CD14-positive monocyte (primary cell): ENCODE data around the gene RNF13. TPM values are rescaled to one million over a fixed set of nuclear protein-coding genes. Genes with fewer than 3 reads are reported as not detected.
A peak's percentile ranks its signal among the peaks of the same experiment; 100 is the strongest.

Source experiments
- DNase-seq, 3 donors: peaks; one replicate each; pipeline ENCODE4 v3.0.0-alpha.2; 2011 to 2022
- H2AFZ ChIP-seq: 2 replicates; pipeline ENCODE4 v1.6.0; 2012; ENCODE audit warnings: mild to moderate bottlenecking, low read depth, low read length, inconsistent platforms; ENCODE audit not compliant: insufficient read depth, poor library complexity, severe bottlenecking
- H3K27ac ChIP-seq, 2 donors: 1 replicate in 1 of 2; 2 replicates in 1 of 2; pipeline ENCODE4 v1.5.1; 2012 to 2013; ENCODE audit warnings: low read length in 2 of 2, control low read depth in 1 of 2, inconsistent platforms in 1 of 2, low read depth in 1 of 2, mild to moderate bottlenecking in 1 of 2
- H3K27me3 ChIP-seq, 2 donors: one replicate each; pipeline versions ENCODE4 v1.6.0 to v1.6.1; 2011 to 2013; ENCODE audit warnings: low read length in 2 of 2; ENCODE audit not compliant: control insufficient read depth in 2 of 2, insufficient read depth in 2 of 2
- H3K36me3 ChIP-seq, 2 donors: replicated peaks in 1 of 2; 1 replicate in 1 of 2; 2 replicates in 1 of 2; pipeline versions ENCODE4 v1.5.1 to v1.6.1; 2012 to 2013; ENCODE audit warnings: low read length in 2 of 2, control low read depth in 1 of 2, inconsistent platforms in 1 of 2, mild to moderate bottlenecking in 1 of 2; ENCODE audit not compliant: insufficient read depth in 2 of 2, control insufficient read depth in 1 of 2
- H3K4me1 ChIP-seq, 2 donors: 1 replicate in 1 of 2; 2 replicates in 1 of 2; pipeline versions ENCODE4 v1.5.1 to v1.6.1; 2012 to 2013; ENCODE audit warnings: low read length in 2 of 2, control low read depth in 1 of 2, inconsistent platforms in 1 of 2, mild to moderate bottlenecking in 1 of 2, moderate library complexity in 1 of 2; ENCODE audit not compliant: insufficient read depth in 2 of 2, control insufficient read depth in 1 of 2
- H3K4me2 ChIP-seq: replicated peaks from 2 replicates; pipeline ENCODE3; 2012; ENCODE audit warnings: low read length, moderate library complexity, mild to moderate bottlenecking; ENCODE audit not compliant: poor library complexity, severe bottlenecking; ENCODE audit errors: extremely low read depth
- H3K4me3 ChIP-seq, 3 experiments: fragments of 200-600 bp in 1 of 3; sonication (generic) in 1 of 3; replicated peaks in 1 of 3; 1 replicate in 2 of 3; 2 replicates in 1 of 3; pipeline ENCODE4 v1.5.1; 2011 to 2013; ENCODE audit warnings: low read length in 3 of 3, mild to moderate bottlenecking in 3 of 3, control low read depth in 2 of 3, low read depth in 2 of 3, inconsistent platforms in 1 of 3, moderate library complexity in 1 of 3
- H3K79me2 ChIP-seq: 2 replicates; pipeline ENCODE4 v1.6.0; 2012; ENCODE audit warnings: mild to moderate bottlenecking, control low read depth, inconsistent platforms, low read length, moderate library complexity; ENCODE audit not compliant: insufficient read depth
- H3K9ac ChIP-seq: 2 replicates; pipeline ENCODE4 v1.6.0; 2017; ENCODE audit warnings: low read length, mild to moderate bottlenecking; ENCODE audit not compliant: insufficient read depth, poor library complexity, severe bottlenecking
- H3K9me3 ChIP-seq, 2 donors: replicated peaks in 1 of 2; 1 replicate in 1 of 2; 2 replicates in 1 of 2; pipeline versions ENCODE4 v1.5.1 to v1.6.1; 2012 to 2013; ENCODE audit warnings: low read length in 2 of 2, control low read depth in 1 of 2; ENCODE audit not compliant: control insufficient read depth in 1 of 2, insufficient read depth in 1 of 2
- H4K20me1 ChIP-seq: 2 replicates; pipeline ENCODE4 v1.6.0; 2012; ENCODE audit warnings: mild to moderate bottlenecking, low read length, control low read depth, moderate library complexity; ENCODE audit not compliant: insufficient read depth
- H3K27ac Mint-ChIP-seq, 7 donors: one replicate each; pipeline ENCODE4 v1.8.0; 2020; ENCODE audit warnings: mild to moderate bottlenecking in 7 of 7, mixed read lengths in 7 of 7, moderate library complexity in 6 of 7, inconsistent platforms in 2 of 7
- H3K27me3 Mint-ChIP-seq, 3 donors: one replicate each; pipeline ENCODE4 v1.8.0; 2021 to 2022; ENCODE audit warnings: low read depth in 3 of 3, mild to moderate bottlenecking in 3 of 3, mixed read lengths in 3 of 3, moderate library complexity in 3 of 3, inconsistent platforms in 1 of 3
- H3K36me3 Mint-ChIP-seq, 2 donors: one replicate each; pipeline ENCODE4 v1.8.0; 2020; ENCODE audit warnings: mixed read lengths in 2 of 2, inconsistent platforms in 1 of 2, mild to moderate bottlenecking in 1 of 2
- H3K4me1 Mint-ChIP-seq: one replicate; pipeline ENCODE4 v1.8.0; 2020; ENCODE audit warnings: mild to moderate bottlenecking, mixed read lengths
- H3K4me3 Mint-ChIP-seq, 2 donors: one replicate each; pipeline ENCODE4 v1.8.0; 2020; ENCODE audit warnings: mild to moderate bottlenecking in 2 of 2, mixed read lengths in 2 of 2, moderate library complexity in 1 of 2
- H3K9me3 Mint-ChIP-seq, 7 donors: one replicate each; pipeline ENCODE4 v1.8.0; 2020 to 2022; ENCODE audit warnings: mixed read lengths in 7 of 7, mild to moderate bottlenecking in 6 of 7, moderate library complexity in 6 of 7, inconsistent platforms in 2 of 7
- WGBS: methylation state at CpG from one replicate; pipeline ENCODE4 v1.1.5; 2013; ENCODE audit warnings: missing lambda C conversion rate; ENCODE audit not compliant: insufficient coverage; 5-methylcytosine and 5-hydroxymethylcytosine counted together
- intact Hi-C, 2 donors: fragments of 100-400 bp; cut with micrococcal nuclease; formaldehyde crosslinking; loops; one replicate each; pipeline versions ENCODE4 v1.15.0 to v1.15.1; 2023
- polyA plus RNA-seq, 3 donors: library from polyadenylated mRNA; depleted of rRNA in 1 of 3; unstranded in 2 of 3; stranded (reverse) in 1 of 3; fragments of 300-500 nt in 2 of 3; fragments of >200 nt in 1 of 3; fragmentation: Illumina TruSeq in 2 of 3; gene quantifications; 1 replicate in 2 of 3; 2 replicates in 1 of 3; pipeline ENCODE4 v1.2.3, GENCODE V29; 2012 to 2021
- TF ChIP-seq, protein P1 (sequence below): fragments of 200-600 bp; IDR thresholded peaks from one replicate; pipeline ENCODE4 v1.8.0; 2022; ENCODE audit warnings: antibody characterized with exemption, mild to moderate bottlenecking

Gene RNF13
- polyA plus RNA-seq, 3 donors: 95.4 to 481 (median 462) TPM

- Histone ChIP-seq H3K27me3 (no peaks in the 10 kb centered on the region), H3K9me3 (peaks cover 0 to 5% of the 10 kb centered on the region in 2 donors), H3K27ac (peak overlapping the region in 1 of 2 donors; percentile 6), H3K4me2 (no peak overlapping the region), H3K36me3 (peaks cover 17 to 72% of the 10 kb centered on the region in 2 donors), H3K4me3 (no peak overlapping the region), H3K9ac (no peak overlapping the region), H3K4me1 (peaks cover 0 to 12% of the 10 kb centered on the region in 2 donors), H3K79me2 (peaks cover 21% of the 10 kb centered on the region), H2AFZ (no peak overlapping the region), H4K20me1 (peaks cover 93% of the 10 kb centered on the region)
- H3K27me3 Mint-ChIP-seq: peaks cover 0 to 2% (median 0%) of the 10 kb centered on the region in 3 donors
- no peak for DNase-seq
- peaks cover 24% of the 10 kb centered on the region for H3K4me1 Mint-ChIP-seq
- peak overlapping the region in 1 of 2 donors; percentile 67 for H3K4me3 Mint-ChIP-seq
- intact Hi-C loops: no loop called here
- H3K9me3 Mint-ChIP-seq: peaks cover 0 to 19% (median 10%) of the 10 kb centered on the region in 7 donors
- no CpG with 5 or more reads among the region's 7 CpGs for WGBS
- H3K36me3 Mint-ChIP-seq: peaks cover 64 to 80% of the 10 kb centered on the region in 2 donors
- TF ChIP-seq, protein P1, sequence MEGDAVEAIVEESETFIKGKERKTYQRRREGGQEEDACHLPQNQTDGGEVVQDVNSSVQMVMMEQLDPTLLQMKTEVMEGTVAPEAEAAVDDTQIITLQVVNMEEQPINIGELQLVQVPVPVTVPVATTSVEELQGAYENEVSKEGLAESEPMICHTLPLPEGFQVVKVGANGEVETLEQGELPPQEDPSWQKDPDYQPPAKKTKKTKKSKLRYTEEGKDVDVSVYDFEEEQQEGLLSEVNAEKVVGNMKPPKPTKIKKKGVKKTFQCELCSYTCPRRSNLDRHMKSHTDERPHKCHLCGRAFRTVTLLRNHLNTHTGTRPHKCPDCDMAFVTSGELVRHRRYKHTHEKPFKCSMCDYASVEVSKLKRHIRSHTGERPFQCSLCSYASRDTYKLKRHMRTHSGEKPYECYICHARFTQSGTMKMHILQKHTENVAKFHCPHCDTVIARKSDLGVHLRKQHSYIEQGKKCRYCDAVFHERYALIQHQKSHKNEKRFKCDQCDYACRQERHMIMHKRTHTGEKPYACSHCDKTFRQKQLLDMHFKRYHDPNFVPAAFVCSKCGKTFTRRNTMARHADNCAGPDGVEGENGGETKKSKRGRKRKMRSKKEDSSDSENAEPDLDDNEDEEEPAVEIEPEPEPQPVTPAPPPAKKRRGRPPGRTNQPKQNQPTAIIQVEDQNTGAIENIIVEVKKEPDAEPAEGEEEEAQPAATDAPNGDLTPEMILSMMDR: no peak
- peak overlapping the region in 4 of 7 donors; percentile 9 to 39 (median 20) for H3K27ac Mint-ChIP-seq
Measured at GRCh38 chr3:149947231-149947630, 134.2 kb downstream of the RNF13 start.

GRCh38 chr3:149949181-149949580, 136.2 kb downstream of the RNF13 start:
- Mint-ChIP-seq H3K36me3 (peaks cover 51 to 71% of the 10 kb centered on the region in 2 donors), H3K9me3 (peaks cover 0 to 12% (median 7%) of the 10 kb centered on the region in 7 donors), H3K4me3 (no peak overlapping the region), H3K4me1 (peaks cover 26% of the 10 kb centered on the region), H3K27ac (peak overlapping the region in 1 of 7 donors; percentile 12), H3K27me3 (peaks cover 0 to 2% (median 0%) of the 10 kb centered on the region in 3 donors)
- H3K9me3 ChIP-seq: peaks cover 0 to 5% of the 10 kb centered on the region in 2 donors
- no CpG with 5 or more reads among the region's 2 CpGs for WGBS
- H3K4me2 ChIP-seq: no peak overlapping the region
- DNase-seq: no peak
- no peaks in the 10 kb centered on the region for H3K27me3 ChIP-seq
- no peak overlapping the region for H2AFZ ChIP-seq
- H3K79me2 ChIP-seq: peaks cover 16% of the 10 kb centered on the region
- TF ChIP-seq, protein P1: no peak
- peaks cover 0 to 12% of the 10 kb centered on the region in 2 donors for H3K4me1 ChIP-seq
- H3K27ac ChIP-seq: no peak overlapping the region
- intact Hi-C loops: no loop called here
- no peak overlapping the region for H3K4me3 ChIP-seq
- no peak overlapping the region for H3K9ac ChIP-seq
- peaks cover 15 to 60% of the 10 kb centered on the region in 2 donors for H3K36me3 ChIP-seq
- H4K20me1 ChIP-seq: peaks cover 93% of the 10 kb centered on the region
